GM12891 (cell line): ENCODE results near the gene SHC4.

ENCODE experiments used
- DNase-seq: peaks from one replicate; pipeline ENCODE4 v3.0.0; 2011; ENCODE audit warnings: low spot score; ENCODE audit not compliant: insufficient read length
- FAIRE-seq: peaks from 2 replicates; lab custom pipeline; 2011; peaks lifted over from hg19 to GRCh38; lab: Jason Lieb, UNC
- PAX5 ChIP-seq: IDR thresholded peaks from 2 replicates; pipeline ENCODE4 v1.6.1; 2011; ENCODE audit warnings: low read length, moderate library complexity, mild to moderate bottlenecking; ENCODE audit not compliant: insufficient read depth, severe bottlenecking
- POLR2A ChIP-seq: IDR thresholded peaks from 2 replicates; pipeline ENCODE4 v1.6.1; 2011; ENCODE audit warnings: low read depth, low read length, control low read depth
- POLR2AphosphoS5 ChIP-seq: IDR thresholded peaks from 2 replicates; pipeline ENCODE4 v1.6.1; 2011; ENCODE audit warnings: low read depth, low read length, control low read depth
- POU2F2 ChIP-seq: IDR thresholded peaks from 2 replicates; pipeline ENCODE4 v1.6.1; 2011; ENCODE audit warnings: low read depth, mild to moderate bottlenecking, control low read depth, low read length, moderate library complexity
- SPI1 ChIP-seq: IDR thresholded peaks from 2 replicates; pipeline ENCODE4 v1.6.1; 2011; ENCODE audit warnings: low read depth, low read length, control low read depth
- TAF1 ChIP-seq: IDR thresholded peaks from 2 replicates; pipeline ENCODE4 v1.6.1; 2011; ENCODE audit warnings: low read depth, low read length, control low read depth

Gene SHC4

DNA sequence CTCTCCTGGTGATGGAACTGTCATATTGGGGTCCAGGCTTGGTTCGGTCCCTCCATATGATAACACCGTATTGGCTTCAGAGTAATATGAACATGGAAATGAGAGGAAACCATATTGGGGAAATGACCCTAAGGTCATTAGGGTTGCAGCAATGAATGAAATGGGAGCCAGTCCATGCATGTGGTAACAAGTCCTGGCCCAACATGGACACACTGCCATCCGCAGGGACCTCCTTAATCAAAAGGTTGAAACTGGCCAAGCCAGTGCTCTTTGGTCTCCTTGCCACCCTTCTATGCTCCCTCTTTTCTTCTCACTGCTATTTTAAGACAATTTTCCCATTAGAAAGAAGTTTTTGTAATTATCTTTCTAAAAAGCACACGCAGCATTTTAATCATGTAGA, 8.3 kb downstream of the SHC4 start:
- TF ChIP-seq POU2F2 (no peak), TAF1 (no peak), POLR2A (no peak), SPI1 (no peak), POLR2AphosphoS5 (no peak), PAX5 (no peak)
- FAIRE-seq (no peak), DNase-seq (no peak)

GRCh38 chr15:48954538-48954937, 9.2 kb downstream of the SHC4 start:
- DNase-seq, result no peak
- TF ChIP-seq TAF1 (no peak), POLR2AphosphoS5 (no peak), SPI1 (no peak), POU2F2 (no peak), POLR2A (no peak), PAX5 (no peak)
- no peak for FAIRE-seq

- TF ChIP-seq TAF1 (no peak), SPI1 (no peak), POLR2A (no peak), POLR2AphosphoS5 (no peak), POU2F2 (no peak), PAX5 (no peak)
- DNase-seq, result no peak
- FAIRE-seq, result no peak
Measured at GRCh38 chr15:48946840-48947187, 16.9 kb downstream of the SHC4 start.

DNA sequence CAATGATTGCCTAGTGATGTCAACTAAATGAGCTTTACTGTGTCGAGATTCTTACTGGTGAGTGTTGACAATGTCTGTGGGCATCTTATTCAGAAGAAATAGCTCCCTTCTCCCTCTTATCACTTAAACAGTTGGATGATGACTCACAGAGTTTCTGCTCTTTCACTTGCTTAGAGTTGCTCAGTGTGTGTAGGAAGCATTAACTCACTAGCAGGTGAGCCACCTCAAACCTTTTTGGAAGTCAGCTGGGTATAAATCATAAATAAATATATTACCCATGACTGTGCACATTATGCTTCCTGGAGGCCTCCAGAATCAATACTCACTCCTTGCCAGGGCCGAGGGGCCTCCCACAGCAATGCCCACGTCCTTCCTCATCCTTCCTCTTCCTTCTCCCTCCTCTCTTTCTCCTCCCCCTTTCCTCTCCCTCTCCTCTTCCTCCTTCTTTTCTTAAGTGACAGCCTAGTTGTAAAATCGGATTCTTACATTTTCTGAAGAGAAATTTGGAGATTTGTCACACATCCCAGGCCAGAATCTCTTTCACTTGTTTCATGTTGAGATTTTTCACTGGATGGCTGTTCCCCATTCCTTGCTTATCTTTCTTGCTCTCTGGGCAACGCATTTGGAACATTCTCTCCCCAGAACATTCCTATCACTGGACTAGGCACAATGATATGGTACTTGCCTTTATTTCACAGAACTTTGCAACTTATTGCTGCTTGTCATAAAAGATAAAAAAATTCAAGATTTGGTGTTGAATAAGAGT, 17.5 kb downstream of the SHC4 start:
- TF ChIP-seq PAX5 (no peak), POU2F2 (no peak), TAF1 (no peak), POLR2AphosphoS5 (no peak), POLR2A (no peak), SPI1 (no peak)
- no peak for DNase-seq
- no peak for FAIRE-seq

GRCh38 chr15:48945386-48945785, 18.3 kb downstream of the SHC4 start:
- DNase-seq (no peak), FAIRE-seq (no peak)
- no peak for TF ChIP-seq PAX5
- TF ChIP-seq POU2F2, result no peak
- no peak for TF ChIP-seq POLR2A
- no peak for TF ChIP-seq POLR2AphosphoS5
- TF ChIP-seq TAF1, result no peak
- no peak for TF ChIP-seq SPI1

DNA sequence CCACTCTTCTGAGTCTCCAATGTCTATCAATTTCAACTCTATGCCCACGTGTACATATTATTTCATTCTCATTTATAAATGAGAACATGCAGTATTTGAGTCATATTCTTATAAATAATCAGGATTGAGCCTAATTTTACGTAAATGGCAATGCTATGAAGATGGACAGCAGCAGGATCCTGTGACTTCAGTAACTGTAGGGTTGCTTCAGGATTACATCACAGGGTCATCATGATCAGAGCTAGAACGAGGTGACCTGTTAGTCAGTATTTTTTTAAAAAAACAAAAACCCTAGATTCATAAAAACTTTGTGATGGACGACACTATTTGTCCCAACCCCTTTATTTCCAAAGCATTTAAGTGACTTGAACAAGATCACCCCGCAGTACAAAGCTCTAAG, 21.8 kb downstream of the SHC4 start:
- no peak for FAIRE-seq
- TF ChIP-seq PAX5 (no peak), POLR2A (no peak), POU2F2 (no peak), TAF1 (no peak), POLR2AphosphoS5 (no peak), SPI1 (no peak)
- no peak for DNase-seq

DNA sequence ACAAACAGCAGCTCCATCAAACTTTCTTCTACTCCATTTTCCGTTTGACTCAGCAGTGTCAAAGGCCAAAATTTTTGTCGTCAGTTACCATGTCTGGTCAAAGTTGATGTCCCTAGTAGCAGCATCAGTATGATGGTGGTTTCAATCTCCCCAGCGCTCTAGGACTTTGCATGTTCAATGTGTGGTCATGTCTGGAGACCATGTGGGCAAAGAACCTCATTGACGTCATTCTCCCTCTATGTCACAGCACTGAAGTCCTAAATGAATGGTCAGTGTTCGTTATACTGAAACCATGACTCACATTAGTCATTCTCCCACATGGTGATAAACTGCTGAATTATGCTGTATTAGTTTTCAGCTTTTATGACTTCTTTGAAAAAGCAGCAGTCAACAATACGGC, 23.2 kb downstream of the SHC4 start:
- DNase-seq, result no peak
- no peak for TF ChIP-seq POLR2A
- peak; percentile 94 for TF ChIP-seq POU2F2
- TF ChIP-seq TAF1, result 0 out of 2 replicates have a peak, but pooled peaks have one; percentile 17
- FAIRE-seq, result no peak

DNA sequence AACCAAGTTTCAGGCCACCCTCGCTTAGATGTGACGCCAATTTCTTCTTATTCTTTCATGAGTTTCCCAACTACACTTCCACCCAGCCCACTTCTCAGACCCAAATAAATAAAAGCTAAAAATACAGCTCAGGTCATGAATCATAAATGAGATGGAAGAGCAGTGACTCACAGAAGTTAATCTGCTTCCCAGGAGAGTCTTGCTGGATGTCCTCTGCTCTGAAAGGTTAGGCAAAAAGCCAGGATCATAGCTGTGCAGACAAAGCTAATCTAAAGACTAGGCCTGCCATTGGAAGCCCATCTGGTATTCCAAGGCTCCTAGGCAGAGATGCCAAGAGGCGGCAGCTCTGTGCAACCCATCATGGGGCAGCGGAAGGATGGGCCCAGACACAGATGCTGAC, 24.1 kb downstream of the SHC4 start:
- no peak for DNase-seq
- TF ChIP-seq POLR2AphosphoS5 (no peak), POLR2A (no peak)
- no peak for FAIRE-seq

DNA sequence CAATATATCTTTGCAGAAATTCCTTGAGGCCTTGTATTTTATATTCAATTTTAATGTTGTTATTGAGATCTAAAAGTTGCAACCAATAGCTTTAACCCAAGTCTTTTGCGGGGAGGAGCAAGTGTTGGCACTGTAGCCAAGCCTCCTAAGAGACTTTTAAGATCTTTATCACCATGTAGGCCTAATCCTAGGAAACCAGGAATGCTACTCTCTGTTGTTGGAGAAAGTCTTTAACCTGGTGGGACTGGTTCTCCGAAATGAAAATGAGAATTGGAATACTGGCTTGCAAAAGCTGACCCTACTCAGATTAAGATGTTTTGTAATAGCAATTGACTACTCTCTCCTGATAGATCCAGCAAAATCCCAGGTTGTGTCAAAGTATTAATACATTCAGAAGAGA, 25.8 kb downstream of the SHC4 start:
- FAIRE-seq, result no peak

DNA sequence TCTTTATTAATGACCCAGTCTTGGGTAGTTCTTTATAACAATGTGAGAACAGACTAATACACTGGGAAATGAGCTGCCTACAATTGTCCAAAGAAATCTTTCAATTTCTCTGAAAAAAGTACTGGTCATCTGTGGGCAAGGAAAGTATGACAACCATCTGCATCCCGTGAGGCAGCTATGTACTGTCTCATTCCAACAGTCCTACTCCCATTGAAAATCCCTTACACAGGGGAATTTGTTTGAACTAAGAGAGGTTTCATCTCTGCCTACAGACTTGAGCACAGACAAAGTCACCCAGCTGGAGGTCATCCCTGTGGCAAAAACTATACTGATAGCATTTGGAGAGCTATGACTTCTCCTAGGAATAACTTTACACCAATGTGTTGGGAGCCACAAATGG, 27.1 kb downstream of the SHC4 start:
- TF ChIP-seq TAF1, result no peak
- FAIRE-seq (no peak), DNase-seq (no peak)

More for the DNA sequence above, 25.8 kb downstream of the SHC4 start:
- TF ChIP-seq SPI1 (no peak), POU2F2 (no peak), PAX5 (no peak), POLR2AphosphoS5 (no peak)
- DNase-seq, result no peak

GRCh38 chr15:48935236-48935635, 28.5 kb downstream of the SHC4 start:
- DNase-seq (no peak), FAIRE-seq (no peak)
- TF ChIP-seq PAX5 (no peak), SPI1 (no peak), POLR2AphosphoS5 (no peak), POLR2A (no peak), TAF1 (no peak), POU2F2 (no peak)
